WERI-Rb-1 (cell line): ENCODE data around the gene EIF4A3.
"Not testable (repeated sequence)": the region's sequence is repeated elsewhere in the genome, so short reads cannot be mapped to it uniquely, and the experiment has no call there.

ENCODE experiments used
- DNase-seq: peaks from one replicate; pipeline ENCODE4 v3.0.0-alpha.2; 2020
- H3K27ac ChIP-seq: fragments of 250-450 bp; sonication (Bioruptor Pico); 2 replicates; pipeline ENCODE4 v1.5.1; 2020; ENCODE audit warnings: mild to moderate bottlenecking, moderate library complexity
- H3K27me3 ChIP-seq: fragments of 250-450 bp; sonication (Bioruptor Pico); 2 replicates; pipeline ENCODE4 v1.5.1; 2021; ENCODE audit warnings: mild to moderate bottlenecking, low read depth, moderate library complexity; ENCODE audit not compliant: insufficient read depth, severe bottlenecking
- H3K36me3 ChIP-seq: fragments of 250-450 bp; sonication (Bioruptor Pico); 2 replicates; pipeline ENCODE4 v1.5.1; 2020; ENCODE audit warnings: mild to moderate bottlenecking, moderate library complexity
- H3K4me3 ChIP-seq: 2 replicates; pipeline ENCODE4 v1.5.1; 2011; ENCODE audit warnings: low read depth, mild to moderate bottlenecking, control low read depth, low read length
- H3K9me3 ChIP-seq: fragments of 250-450 bp; sonication (Bioruptor Pico); 2 replicates; pipeline ENCODE4 v1.5.1; 2021; ENCODE audit warnings: mild to moderate bottlenecking, moderate library complexity; ENCODE audit not compliant: severe bottlenecking
- TF ChIP-seq, protein P1 (sequence below): IDR thresholded peaks from 2 replicates; pipeline ENCODE4 v1.5.1; 2011; ENCODE audit warnings: low read depth, mild to moderate bottlenecking, control low read depth, inconsistent platforms, low read length

EIF4A3 gene

DNA sequence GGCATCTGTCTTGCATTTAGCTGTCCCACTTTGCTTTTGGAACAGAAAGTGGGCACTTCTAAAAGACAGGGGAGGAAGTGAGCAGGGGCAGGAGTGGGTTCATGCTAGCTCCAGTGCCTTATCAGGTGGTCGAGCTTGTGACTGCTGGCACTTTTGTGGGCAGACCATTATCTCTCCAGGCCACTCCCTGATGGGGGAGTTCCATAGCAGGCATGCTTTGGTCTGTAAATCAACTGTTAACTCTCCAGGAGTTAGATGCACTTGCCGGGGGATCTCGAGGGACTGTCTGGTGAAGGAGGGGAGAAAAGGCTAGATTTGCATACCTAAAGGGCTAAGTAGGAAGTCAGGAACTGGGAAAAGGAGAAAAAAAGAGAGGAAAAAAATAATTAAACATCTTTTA is 13.6 kb upstream of the EIF4A3 start:
- Histone ChIP-seq H3K27ac (no peak overlapping the region), H3K9me3 (peaks cover 22% of the 10 kb centered on the region), H3K36me3 (no peaks in the 10 kb centered on the region), H3K4me3 (no peak overlapping the region), H3K27me3 (no peaks in the 10 kb centered on the region)
- DNase-seq: no peak
- TF ChIP-seq, protein P1, sequence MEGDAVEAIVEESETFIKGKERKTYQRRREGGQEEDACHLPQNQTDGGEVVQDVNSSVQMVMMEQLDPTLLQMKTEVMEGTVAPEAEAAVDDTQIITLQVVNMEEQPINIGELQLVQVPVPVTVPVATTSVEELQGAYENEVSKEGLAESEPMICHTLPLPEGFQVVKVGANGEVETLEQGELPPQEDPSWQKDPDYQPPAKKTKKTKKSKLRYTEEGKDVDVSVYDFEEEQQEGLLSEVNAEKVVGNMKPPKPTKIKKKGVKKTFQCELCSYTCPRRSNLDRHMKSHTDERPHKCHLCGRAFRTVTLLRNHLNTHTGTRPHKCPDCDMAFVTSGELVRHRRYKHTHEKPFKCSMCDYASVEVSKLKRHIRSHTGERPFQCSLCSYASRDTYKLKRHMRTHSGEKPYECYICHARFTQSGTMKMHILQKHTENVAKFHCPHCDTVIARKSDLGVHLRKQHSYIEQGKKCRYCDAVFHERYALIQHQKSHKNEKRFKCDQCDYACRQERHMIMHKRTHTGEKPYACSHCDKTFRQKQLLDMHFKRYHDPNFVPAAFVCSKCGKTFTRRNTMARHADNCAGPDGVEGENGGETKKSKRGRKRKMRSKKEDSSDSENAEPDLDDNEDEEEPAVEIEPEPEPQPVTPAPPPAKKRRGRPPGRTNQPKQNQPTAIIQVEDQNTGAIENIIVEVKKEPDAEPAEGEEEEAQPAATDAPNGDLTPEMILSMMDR: no peak

DNA sequence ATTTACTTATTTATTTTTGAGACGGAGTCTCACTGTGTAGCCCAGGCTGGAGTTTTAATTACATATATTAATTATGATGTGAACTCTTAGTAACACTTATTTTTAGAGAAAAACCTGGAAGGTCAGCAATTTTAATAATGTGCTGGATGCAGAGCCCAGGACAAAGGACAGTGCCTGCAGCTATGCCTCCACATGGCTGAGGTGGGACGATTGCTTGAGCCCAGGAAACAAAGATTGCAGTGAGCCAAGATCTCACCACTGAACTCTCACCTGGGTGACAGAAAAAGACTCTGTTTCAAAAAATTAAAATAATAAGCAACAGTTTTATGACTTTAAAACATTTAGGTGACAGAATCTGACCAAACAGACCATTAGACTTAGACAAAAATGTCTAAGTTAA is 11.9 kb upstream of the EIF4A3 start:
- Histone ChIP-seq H3K27me3 (no peaks in the 10 kb centered on the region), H3K36me3 (no peaks in the 10 kb centered on the region), H3K27ac (no peak overlapping the region), H3K9me3 (peaks cover 26% of the 10 kb centered on the region), H3K4me3 (no peak overlapping the region)
- TF ChIP-seq, protein P1: no peak
- DNase-seq: no peak

DNA sequence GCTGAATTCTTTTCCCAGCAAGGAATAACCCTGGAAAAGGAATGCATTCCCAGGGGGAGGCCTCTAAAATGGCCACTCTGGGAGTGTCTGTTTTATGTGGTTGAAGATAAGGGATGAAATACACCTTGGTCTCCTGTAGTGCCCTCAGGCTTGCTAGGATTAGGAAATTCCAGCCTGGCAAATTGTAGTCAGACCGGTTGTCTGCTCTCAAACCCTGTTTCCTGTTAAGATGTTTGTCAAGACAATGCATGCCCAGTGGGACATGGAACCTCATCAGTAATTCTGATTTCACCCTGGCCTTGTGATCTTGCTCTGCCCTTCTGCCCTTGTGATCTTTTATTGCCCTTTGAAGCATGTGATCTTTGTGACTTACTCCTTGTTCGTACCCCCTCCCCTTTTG is 8.7 kb upstream of the EIF4A3 start:
- not testable (repeated sequence) for DNase-seq, H3K36me3 ChIP-seq, H3K4me3 ChIP-seq, H3K27ac ChIP-seq, H3K27me3 ChIP-seq
- peaks cover 29% of the 10 kb centered on the region for H3K9me3 ChIP-seq

DNA sequence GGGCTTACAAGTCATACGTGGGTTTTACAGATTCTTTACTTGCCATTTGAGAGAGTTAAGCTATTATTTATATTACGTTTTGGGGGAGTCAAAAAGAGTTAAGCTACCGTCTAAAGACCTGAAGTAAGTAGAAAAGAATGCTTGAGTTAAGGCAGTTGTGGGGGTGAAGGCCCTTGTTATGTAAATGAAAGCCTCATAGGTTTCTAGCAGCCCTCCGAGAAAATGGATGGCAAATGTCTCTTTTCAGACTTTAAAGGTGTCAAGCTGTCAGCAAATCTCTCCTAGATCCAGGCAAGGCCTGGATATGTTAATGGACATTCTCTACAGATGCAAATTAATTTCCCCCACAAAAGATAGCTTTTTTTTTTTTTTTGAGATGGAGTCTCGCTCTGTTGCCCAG is 7.2 kb upstream of the EIF4A3 start:
- no peaks in the 10 kb centered on the region for H3K27me3 ChIP-seq
- TF ChIP-seq, protein P1: no peak
- peaks cover 29% of the 10 kb centered on the region for H3K9me3 ChIP-seq
- no peak for DNase-seq
- H3K27ac ChIP-seq: no peak overlapping the region
- no peak overlapping the region for H3K4me3 ChIP-seq
- no peaks in the 10 kb centered on the region for H3K36me3 ChIP-seq

DNA sequence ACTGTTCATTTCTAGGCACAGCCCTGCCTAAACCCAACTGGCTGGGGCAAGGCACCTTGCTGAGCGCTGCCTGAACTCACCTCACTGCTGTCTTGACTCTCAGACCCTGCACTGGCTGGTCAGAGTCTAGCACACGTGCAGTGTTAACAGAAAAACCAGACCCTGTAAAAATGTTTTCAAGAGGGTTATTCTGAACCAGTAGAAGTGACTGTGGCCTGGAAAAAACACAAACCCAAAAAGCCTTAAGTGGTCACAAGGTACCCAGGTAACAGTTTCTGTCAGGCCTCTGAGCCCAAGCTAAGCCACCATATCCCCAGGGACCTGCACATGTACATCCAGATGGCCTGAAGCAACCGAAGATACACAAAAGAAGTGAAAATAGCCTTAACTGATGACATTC is 6.1 kb upstream of the EIF4A3 start:
- Histone ChIP-seq H3K27ac (0 out of 2 replicates have a peak overlapping the region, but pooled peaks have one; percentile 2), H3K4me3 (no peak overlapping the region), H3K36me3 (peaks cover 3% of the 10 kb centered on the region; the same call in 1 of the 2 replicates), H3K27me3 (no peaks in the 10 kb centered on the region), H3K9me3 (peaks cover 29% of the 10 kb centered on the region)
- TF ChIP-seq, protein P1: no peak
- no peak for DNase-seq

DNA sequence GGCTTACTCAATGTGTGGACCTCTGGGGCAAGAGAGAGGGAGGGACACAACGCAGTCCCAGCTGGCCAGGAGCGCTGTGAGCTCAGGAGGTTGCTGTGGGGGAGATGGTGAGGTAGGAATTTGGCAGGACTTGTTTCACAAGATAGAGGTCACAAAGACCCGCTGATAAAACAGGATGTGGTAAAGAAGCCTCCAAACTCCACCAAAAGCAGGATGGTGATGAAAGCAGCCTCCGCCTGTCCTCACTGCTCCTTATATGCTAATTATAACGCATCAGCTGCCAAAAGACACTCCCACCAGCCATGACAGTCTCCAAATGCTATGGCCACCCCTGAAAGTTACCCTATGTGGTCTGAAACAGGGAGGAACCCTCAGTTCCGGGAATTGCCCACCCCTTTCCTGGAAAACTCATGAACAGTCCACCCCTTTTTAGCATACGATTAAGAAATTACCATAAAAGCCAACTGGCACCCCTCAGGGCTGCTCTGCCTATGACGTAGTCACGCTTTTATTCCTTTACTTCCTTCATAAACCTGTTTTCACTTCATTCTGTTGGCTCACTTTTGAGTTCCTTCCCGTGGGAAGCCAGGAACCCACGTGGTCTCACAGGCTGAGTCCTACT is 5.3 kb upstream of the EIF4A3 start:
- H3K27ac ChIP-seq: no peak overlapping the region
- no peak overlapping the region for H3K4me3 ChIP-seq
- no peaks in the 10 kb centered on the region for H3K27me3 ChIP-seq
- TF ChIP-seq, protein P1: no peak
- peaks cover 3% of the 10 kb centered on the region; the same call in 1 of the 2 replicates for H3K36me3 ChIP-seq
- peaks cover 24% of the 10 kb centered on the region for H3K9me3 ChIP-seq
- no peak for DNase-seq
